ENCODE results near the gene ATP6V0E2.
"Not testable (repeated sequence)": the region's sequence is repeated elsewhere in the genome, so short reads cannot be mapped to it uniquely, and the experiment has no call there.

The ATP6V0E2 gene

DNA sequence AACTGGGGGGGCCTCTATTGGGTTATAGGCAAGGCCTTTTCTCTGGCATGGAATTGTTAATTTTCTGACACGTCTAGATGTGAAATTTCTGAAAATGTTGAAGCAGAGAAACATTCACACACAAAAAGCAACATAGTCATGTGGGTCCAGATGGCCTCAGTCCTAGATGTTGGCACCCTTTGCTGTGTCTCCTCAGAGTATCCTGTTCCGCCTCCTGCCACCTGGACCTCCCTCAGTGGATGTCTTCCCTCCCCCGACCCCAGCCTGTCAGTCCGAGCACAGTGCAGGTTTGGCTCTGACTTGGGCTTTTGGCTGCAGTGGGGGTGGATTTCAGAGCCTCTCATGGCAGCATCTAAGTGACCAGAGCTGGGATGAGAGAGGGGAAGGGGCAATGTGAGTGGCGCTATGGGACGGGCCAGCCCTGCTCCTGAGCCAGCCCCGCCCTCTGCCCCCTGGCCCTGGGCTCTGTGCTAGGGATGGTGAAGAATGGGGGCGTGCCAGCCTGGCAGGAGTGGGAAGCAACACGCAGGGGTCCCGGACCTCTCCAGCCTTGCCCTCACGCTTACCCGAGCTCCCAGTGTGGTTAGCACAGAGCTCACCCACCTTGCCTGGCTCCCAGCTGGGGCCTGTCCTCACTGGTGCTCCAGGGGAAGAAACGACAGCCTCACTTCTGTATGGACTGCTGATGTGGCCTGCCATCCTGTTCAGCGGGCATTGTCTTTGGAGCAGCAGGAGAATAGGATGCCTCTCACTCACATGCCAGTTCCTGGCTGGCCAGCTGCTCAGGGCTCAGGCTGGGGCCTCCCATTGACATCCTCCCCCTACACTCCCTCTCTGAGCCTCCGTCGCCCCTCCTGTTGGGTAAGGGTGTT lies 6.2 kb downstream of the ATP6V0E2 start:
- DNase-seq (ENCODE audit: low spot score): peak; percentile 12

DNA sequence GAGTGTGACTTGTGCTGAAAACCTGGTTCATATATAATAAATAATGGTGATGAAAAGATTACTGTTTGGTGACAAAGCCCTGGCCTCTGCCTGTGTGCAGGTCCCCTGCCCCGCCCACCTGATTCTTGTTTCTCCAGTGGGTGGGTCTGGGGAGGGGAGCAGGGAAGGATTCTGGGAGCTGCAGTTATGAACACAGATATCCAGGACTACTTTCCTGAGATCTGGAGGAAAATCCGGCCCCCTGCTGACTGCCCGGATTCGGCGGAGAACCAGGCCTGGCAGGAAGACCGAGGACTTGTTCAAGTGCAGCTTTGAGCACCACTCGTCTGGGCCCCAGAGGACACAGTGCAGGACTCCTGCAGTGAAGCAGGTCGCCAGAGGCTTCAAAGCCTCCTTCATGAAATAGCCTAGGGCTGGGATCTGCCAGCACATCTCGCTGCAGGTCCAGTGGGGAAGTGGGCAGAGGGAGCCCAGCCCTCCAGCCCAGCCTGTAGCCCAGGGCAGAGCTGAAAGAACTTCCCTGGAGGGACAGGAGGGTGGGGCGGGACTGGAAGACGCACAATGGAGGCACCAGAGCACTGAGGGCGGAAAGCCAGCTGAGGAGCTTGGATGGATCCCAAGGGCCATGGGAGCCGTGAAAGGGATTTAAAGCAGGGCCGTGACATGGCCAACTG lies 7.0 kb downstream of the ATP6V0E2 start:
- DNase-seq (ENCODE audit: low spot score): peak; percentile 87

DNA sequence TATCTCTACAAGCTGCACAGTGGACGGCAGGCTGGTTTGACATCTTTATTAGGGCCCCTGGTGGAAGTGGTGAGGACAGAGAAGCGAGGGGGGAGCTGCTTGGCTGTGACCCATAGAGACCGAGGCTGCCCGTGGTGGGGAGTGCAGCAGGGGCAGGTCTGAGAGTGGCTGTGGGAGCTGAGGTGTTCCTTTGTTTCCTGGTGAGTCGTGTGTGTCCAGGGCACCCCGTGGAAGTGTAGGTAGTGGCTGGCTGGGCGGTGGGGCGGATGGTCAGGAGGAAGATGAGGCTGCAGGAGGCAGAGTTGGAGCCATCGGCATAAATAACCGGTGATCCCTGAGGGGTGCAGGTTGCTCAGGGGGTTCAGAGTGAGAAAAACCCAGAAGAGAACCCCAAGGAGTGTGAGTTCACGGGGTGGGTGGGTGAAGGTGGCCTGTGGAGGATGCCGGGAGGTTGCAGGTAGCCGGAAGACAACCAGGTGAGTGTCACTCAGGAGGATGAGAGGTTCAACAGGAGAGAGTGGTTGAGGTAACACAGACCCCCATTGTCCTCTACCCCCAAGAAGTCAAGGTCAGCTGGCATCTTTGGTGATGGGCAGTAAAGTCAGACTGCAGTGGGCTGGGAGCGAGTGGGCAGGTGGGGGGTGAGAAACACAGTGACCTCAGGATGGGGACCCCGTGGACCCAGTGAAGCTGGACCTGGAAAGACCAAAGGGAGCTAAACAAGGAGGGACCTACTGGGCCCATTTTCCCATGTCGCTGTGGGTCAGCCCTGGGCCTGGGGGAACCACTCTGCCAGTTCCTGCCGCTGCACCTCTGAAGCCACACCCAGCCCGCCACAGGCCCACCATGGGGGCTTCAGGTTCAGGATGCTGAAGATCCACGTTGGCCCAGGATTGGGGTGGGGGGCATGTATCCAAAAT lies 7.8 kb downstream of the ATP6V0E2 start:
- no peak for DNase-seq (ENCODE audit: low spot score)

DNA sequence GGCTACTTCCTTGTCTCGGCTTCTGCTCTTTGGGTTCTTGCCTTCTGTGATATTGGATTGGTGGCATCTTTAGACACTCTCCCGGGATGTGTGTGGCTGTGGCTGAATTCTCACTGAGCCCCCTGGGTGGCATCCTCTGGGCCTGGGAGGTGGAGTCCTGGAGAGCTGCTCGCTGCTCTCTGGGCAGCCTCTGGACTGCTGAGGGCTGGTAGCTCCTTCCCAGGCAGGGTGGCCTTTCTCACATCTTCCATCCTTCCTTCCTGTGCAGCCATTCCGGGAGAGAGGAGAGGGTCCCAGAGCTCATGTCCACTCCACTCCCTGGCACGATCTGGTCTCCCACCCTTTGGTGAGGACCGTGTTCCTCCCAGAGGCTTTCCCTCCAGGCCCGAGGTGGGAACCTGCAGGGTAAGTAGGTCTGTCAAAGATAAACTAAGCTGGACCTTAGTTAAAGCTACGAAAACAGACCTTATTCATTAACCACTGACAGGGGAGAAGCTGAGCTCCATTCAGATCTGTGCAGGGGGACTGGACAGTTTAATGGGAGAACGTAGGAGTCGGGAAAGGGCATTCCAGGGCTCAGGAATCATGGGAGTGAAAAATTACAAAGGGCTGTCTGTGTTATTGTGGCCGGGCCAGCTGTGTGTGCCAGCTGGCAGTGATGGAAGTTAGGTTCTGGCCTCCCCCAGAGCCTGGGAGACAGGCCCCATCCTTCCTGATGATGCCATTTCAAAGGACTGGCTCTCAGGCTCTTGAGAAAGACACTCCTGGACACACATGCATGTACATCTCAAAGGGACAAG lies 8.7 kb downstream of the ATP6V0E2 start:
- peak; percentile 74 for DNase-seq (ENCODE audit: low spot score)

DNA sequence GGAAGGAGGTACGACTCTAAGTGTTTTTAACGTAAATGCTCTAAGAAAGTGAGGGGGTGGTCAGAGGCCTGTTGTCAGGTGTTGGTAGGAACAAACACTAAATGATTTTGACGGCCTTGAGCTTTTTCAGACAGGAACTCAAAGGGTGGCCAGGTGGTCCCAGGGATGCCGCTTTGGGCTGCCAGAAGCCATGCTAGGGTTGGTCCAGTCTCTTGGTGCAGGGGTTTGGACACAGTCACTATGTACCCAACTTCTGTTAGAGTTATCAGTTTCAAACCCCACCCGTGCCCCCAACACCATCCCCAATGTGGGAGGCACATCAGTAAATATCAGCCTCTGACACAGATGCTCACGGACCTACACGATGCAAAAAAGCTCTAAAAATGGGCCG lies 9.3 kb downstream of the ATP6V0E2 start:
- no peak for DNase-seq (ENCODE audit: low spot score)

DNA sequence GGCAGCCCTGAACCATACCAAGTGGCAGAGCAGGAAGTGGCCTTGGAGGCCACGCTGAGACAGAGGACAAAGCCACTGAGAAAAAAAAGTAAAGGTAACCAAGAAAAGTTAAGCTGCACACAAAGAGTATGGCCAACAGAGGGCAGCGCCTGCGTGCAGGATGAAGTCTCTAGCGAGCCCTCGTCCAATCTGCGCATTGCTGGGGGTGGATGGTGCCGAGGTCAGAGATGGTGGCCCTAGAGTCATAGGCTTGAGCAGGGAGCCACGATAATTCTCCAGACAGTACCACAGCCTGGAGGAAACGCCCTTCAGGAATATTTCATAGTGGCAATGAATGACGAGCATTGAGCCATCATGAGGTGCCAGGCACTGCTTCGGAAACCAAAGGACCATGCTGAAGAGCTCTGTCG lies 9.7 kb downstream of the ATP6V0E2 start:
- peak; percentile 86 for DNase-seq (ENCODE audit: low spot score)

DNA sequence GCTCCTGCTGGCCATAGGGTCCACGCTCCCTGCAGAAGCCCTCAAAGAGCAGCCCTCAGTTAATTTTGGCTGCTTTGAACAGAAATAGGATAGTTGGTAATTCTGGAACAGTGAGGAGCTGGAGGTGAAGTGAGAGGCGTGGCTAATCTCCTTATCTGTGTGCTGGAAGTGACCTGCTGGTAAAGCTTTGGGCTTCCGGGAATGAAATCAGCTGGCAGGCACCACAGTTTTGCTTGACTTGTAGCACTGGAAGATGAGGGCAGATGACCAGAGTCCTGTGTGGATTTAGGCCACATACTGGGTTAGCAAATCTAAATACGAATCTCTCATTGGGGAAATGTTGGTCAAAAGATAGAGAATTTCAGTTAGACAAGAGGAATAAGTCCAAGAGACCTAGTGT lies 10.2 kb downstream of the ATP6V0E2 start:
- DNase-seq (ENCODE audit: low spot score): peak; percentile 5

DNA sequence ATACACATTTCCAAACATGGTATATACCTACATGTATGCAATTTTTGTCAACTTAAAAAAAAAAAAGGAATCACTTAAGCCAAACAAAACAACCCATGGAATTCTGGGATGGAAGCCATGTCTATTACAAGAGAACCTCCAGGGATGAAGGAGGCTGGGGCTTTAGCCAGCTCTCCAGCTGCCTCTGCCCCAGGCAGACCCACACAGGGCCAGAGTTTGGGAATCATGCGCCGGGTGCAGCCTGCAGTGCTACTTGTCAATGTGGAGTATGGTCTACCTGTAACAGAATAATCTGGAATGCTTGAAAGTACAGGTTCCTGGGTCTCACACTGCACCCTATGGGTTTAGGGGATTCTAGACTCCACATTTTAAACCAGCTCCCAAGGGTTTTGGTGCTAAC lies 10.8 kb downstream of the ATP6V0E2 start:
- no peak for DNase-seq (ENCODE audit: low spot score)

DNA sequence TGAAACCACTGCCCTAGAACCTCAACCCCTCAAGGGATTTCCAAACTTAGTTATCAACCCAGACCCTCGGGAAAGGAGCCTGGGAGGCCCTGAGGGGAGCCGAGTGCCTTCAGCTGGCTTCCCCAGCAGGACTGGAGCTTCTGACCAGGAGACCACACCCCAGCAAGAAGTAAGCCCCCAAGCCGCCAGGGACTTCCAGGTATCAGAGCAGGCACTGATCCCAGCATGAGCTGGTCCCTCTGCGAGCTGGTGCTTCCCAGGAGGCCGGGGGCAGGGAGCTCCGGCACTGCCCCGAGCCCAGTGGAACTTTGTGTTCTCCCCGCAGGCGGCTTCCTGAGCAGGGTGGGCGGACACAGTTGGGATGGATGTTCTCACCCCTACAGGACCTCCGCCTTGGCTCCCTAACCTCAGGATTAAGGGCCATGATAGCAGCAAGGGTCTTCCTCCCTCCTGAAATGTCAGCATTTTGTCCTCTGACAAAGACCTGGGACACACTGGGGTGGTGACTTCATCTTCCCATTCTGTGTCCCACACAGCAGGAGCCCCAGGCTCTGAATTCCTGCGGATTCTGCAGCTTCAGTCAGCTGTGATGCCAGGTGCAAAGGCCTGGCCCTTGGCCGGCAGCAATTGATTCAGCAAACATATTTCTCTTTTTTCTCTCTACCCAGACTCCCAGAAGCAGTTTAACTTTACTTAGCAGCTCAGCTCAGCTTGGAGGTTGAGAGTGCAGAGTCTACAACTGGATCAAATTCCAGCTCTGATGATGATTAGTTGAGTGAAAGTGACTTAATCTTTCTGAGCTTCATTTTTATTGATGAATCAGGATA lies 11.6 kb downstream of the ATP6V0E2 start:
- no peak for DNase-seq (ENCODE audit: low spot score)

DNA sequence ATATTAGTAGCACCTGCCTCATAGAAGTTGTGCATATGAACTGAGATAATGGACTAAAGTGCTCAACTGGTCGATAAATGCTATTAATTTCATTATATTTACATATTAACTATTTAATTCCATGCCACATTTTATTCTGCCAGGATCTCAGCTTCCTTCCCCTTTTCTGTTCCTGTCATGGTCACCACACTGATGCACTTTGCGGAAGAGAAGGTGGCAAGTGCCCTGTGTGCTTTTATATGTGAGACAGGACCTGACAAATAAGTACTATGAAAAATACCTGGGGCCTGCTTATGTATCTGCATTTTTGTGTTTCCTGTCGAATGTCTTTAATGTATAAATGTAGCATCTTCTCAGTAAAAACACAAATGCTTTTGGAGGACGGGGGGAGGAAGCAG lies 12.2 kb downstream of the ATP6V0E2 start:
- no peak for DNase-seq (ENCODE audit: low spot score)

DNA sequence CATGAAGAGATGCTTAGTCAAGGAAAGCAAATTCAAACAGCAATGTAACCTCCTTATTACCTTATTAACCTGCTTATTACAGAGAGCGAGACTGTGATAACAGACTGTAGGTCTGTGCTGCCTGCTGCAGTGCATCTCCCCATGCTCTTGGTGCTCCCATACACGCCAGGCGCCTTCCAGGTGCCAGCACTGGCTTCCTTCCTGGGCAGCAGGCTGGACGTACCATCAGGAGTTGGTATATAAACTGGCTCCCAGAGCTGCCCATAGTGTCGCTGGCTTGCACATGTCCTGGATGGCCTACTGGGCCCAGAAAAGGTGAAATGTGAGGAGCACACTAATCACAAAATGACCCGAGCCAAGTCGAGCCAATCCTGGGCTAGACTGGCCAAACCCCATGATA lies 13.5 kb downstream of the ATP6V0E2 start:
- no peak for DNase-seq (ENCODE audit: low spot score)

DNA sequence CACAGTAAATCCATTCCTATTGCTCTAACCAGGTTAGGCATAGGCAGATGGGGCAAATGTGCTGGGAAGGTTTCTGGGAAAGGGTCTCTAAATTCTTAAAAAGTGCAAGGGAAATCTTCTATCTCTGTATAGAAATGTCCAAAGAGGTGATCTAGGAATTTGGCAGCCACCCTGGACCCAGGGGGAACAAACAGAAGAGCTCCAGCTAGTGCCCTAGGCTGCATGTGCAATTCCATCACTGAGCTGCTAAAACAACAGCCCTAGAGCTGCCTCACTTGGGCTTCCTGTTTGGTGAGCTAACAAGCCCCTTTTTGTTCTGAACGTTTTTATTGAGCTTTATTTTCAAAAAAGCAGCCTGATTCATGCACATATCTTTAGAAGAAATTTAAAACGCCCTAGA lies 16.9 kb downstream of the ATP6V0E2 start:
- not testable (repeated sequence) for DNase-seq (ENCODE audit: low spot score)

DNA sequence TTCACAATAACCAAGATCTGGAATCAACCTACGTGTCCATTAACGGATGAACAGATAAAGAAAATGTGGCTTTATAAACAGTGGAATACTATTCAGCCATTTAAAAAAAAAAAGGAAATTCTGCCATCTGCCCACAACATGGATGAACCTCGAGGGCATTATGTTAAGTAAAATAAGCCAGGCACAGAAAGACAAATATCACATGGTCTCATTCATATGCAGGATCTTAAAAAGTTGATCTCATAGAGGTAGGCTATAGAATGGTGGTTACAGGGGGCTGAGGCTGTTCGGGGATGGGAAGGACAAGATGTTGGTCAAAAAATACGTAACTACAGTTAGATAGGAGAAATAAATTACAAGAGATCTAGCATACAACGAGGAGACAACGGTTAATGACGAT lies 21.2 kb downstream of the ATP6V0E2 start:
- not testable (repeated sequence) for DNase-seq (ENCODE audit: low spot score)

DNA sequence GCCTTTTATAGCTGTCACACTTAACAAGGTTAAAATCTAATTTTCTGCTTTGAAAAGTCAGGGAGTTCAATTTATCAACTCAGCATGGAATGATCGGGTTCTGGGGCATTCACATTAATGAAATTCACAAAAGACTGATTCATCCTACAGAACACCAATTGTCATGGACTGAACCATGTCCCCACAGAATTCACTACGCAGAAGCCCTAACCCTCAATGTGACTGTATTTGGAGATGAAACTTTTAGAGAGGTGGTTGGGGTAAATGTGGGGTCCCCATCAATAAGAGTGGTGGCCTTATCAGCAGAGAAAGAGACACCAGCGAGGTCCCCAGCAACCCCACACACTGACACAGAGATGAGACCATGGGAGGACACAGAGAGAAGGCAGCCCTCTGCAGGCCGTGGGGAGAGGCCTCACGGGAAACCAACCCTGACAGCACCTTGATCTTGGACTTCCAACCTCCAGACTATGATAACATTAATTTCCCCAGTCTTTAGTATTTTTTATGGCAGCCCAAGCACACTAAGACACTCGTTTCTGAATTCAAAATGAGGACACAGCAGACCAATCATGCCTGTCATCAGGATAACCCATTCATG lies 34.1 kb downstream of the ATP6V0E2 start:
- DNase-seq (ENCODE audit: low spot score): not testable (repeated sequence)

DNA sequence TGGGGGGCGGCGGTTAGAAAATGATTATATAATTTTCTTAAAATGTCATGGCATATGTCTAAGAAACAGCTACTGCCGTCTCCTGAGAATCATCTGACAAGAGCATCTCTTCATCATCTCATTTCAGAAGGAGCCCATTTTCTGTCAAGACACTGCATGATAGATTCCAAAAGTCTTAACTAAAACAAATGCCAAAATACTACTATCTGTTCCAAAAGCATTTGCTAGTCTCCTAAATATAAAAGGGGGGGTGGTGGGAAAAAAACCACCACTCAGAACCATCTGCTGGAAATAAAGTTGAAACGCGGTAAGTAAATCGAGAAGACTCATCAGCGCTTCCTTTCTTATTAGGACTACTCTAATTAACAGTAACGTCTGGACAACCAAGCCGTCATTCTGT lies 36.5 kb downstream of the ATP6V0E2 start:
- not testable (repeated sequence) for DNase-seq (ENCODE audit: low spot score)

DNA sequence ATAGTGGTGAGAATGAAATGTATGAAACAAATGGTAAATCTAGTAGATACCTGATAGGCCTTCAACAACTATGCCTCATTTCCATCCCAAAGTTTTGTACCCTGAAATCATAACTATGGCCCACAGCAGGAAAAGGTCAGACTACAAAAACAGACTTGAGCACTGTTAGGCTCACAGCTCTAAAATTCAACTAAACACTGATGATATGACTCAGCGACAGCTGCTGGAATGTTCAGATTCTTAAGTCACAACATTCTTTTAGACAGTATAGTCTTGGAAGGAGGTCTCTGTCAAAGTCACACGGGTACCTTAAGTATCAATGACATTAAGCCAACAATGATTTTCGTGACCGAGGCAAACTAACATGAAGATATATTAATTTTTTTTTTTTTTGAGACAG lies 38.4 kb downstream of the ATP6V0E2 start:
- DNase-seq (ENCODE audit: low spot score): not testable (repeated sequence)

DNA sequence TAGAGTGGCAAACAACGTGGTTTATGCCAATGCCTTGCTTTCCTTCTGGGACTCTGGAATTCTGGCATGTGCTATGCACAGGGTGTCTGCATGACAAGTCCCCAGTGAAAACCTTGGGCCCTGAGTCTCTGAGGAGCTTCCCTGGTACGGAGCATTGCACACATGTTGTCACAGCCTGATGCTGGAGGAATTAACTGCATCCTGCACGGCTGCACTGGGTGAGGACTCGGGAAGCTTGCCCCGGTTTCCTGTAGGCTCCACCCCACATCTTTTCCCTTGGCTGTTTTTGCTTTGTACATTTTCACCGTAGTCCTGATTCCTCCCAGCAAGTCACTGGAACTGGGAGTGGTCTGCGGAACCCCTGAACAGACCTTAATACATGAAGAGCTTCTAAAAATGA lies 52.6 kb downstream of the ATP6V0E2 start:
- DNase-seq (ENCODE audit: low spot score): not testable (repeated sequence)
